ENCODE measurements around the gene SVIL. TPM values are rescaled to one million over a fixed set of nuclear protein-coding genes. Genes with fewer than 3 reads are reported as not detected.
A peak's percentile ranks its signal among the peaks of the same experiment; 100 is the strongest.

Gene SVIL
- total and polyA plus RNA-seq, 4 donors, result 3.1 to 26.0 (median 9.4) TPM

DNA sequence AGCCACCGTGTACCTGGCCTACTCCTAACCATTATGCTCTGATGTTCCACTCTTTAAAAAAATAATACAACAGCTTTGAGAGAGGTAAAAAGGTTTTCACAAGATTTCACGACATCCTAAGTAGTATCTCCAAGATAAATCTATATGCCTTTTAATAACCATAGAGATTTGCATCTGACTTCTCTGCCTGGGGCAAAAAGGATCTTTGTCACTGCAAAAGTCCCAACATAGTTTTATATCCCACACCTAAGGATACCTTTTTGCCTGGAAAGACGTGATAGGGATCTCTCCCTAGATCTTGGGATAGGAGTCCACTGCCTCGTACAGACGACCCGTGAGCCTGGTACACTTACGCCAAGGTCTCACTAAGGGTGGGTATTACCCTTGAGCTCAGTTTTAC is 31.4 kb upstream of the SVIL start (continued):
- TF ChIP-seq ZBTB33 (IDR thresholded peaks at IDR 0.05), result no peak
- TF ChIP-seq YY1 (IDR thresholded peaks at IDR 0.05), result no peak
- no peak for TF ChIP-seq HNF4G (IDR thresholded peaks at IDR 0.05)
- TF ChIP-seq SP1 (IDR thresholded peaks at IDR 0.05), result no peak
- TF ChIP-seq TAF1 (conservative IDR thresholded peaks at IDR 0.05), result no peak
- no peak for TF ChIP-seq RXRA (IDR thresholded peaks at IDR 0.05)
- TF ChIP-seq GABPA (IDR thresholded peaks at IDR 0.05 in 1 of 2, conservative IDR thresholded peaks at IDR 0.05 in 1 of 2), result no peak
- TF ChIP-seq, protein P1, sequence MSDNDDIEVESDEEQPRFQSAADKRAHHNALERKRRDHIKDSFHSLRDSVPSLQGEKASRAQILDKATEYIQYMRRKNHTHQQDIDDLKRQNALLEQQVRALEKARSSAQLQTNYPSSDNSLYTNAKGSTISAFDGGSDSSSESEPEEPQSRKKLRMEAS (IDR thresholded peaks at IDR 0.05), result no peak
- no peak for TF ChIP-seq FOXA1 (IDR thresholded peaks at IDR 0.05)

DNA sequence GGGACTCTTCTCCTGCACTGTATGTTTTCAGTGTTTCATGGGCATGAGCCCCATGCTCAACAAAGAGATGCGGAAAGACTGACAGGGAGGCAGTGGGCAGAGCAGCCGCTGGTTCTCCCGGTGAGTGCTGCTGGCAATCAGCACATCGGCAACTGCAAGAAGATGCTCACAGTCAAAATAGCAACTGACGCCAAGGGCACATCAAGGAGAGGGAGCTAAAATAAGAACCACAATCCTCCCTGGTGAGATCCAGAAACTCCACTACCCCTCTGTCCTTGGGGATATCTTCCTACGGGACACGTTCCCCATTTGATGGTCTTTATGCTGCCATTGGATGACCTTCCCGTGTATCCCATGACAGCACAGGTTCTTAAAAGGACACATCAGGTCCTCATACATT is 28.9 kb upstream of the SVIL start:
- Histone ChIP-seq H3K9me3 (ENCODE audit: control insufficient read depth in 4 of 4, low read length in 3 of 4) (no peaks in the 10 kb centered on the region), H3K27ac (ENCODE audit: low read depth in 1 of 2, low read length in 2 of 2) (no peak overlapping the region), H3K4me3 (ENCODE audit: low read depth in 1 of 3, low read length in 3 of 3) (no peak overlapping the region), H3K4me1 (ENCODE audit: control insufficient read depth in 4 of 4, insufficient read depth in 4 of 4, low read length in 3 of 4) (no peaks in the 10 kb centered on the region), H3K36me3 (ENCODE audit: control insufficient read depth in 4 of 4, insufficient read depth in 3 of 4, low read depth in 1 of 4, low read length in 3 of 4) (peaks cover 0 to 1% (median 0%) of the 10 kb centered on the region in 4 donors), H3K27me3 (ENCODE audit: control insufficient read depth in 4 of 4, insufficient read depth in 4 of 4, low read length in 3 of 4) (no peaks in the 10 kb centered on the region), H3K9ac (ENCODE audit: low read depth in 1 of 2, low read length in 2 of 2) (no peak overlapping the region)
- TF ChIP-seq, protein P1 (IDR thresholded peaks at IDR 0.05), result no peak
- TF ChIP-seq HNF4G (IDR thresholded peaks at IDR 0.05), result no peak
- no peak for DNase-seq (ENCODE audit: low spot score)
- 99% methylated on average over 8 of the region's 8 CpGs for WGBS

GRCh38 chr10:29658984-29659965 is 24.5 kb upstream of the SVIL start:
- no peaks in the 10 kb centered on the region for H3K27me3 ChIP-seq (ENCODE audit: control insufficient read depth in 4 of 4, insufficient read depth in 4 of 4, low read length in 3 of 4)
- H3K4me3 ChIP-seq (ENCODE audit: low read depth in 1 of 3, low read length in 3 of 3), result no peak overlapping the region
- 58% methylated on average over 10 of the region's 10 CpGs for WGBS
- DNase-seq (ENCODE audit: low spot score), result no peak
- H3K36me3 ChIP-seq (ENCODE audit: control insufficient read depth in 4 of 4, insufficient read depth in 3 of 4, low read depth in 1 of 4, low read length in 3 of 4), result peaks cover 0 to 17% (median 8%) of the 10 kb centered on the region in 4 donors
- peaks cover 0 to 3% (median 0%) of the 10 kb centered on the region in 4 donors for H3K9me3 ChIP-seq (ENCODE audit: control insufficient read depth in 4 of 4, low read length in 3 of 4)
- no peaks in the 10 kb centered on the region for H3K4me1 ChIP-seq (ENCODE audit: control insufficient read depth in 4 of 4, insufficient read depth in 4 of 4, low read length in 3 of 4)
- H3K9ac ChIP-seq (ENCODE audit: low read depth in 1 of 2, low read length in 2 of 2), result no peak overlapping the region
- H3K27ac ChIP-seq (ENCODE audit: low read depth in 1 of 2, low read length in 2 of 2), result peak overlapping the region; percentile 38 to 43
- TF ChIP-seq SP1 (IDR thresholded peaks at IDR 0.05) (no peak), RXRA (IDR thresholded peaks at IDR 0.05) (no peak), ZBTB33 (IDR thresholded peaks at IDR 0.05) (no peak), HNF4A (conservative IDR thresholded peaks at IDR 0.05) (no peak), TAF1 (conservative IDR thresholded peaks at IDR 0.05) (no peak), JUND (IDR thresholded peaks at IDR 0.05) (peak; percentile 16 to 43), FOXA1 (IDR thresholded peaks at IDR 0.05) (no peak), RAD21 (IDR thresholded peaks at IDR 0.05) (no peak), NR2F2 (IDR thresholded peaks at IDR 0.05) (peak; percentile 10), GABPA (IDR thresholded peaks at IDR 0.05 in 1 of 2, conservative IDR thresholded peaks at IDR 0.05 in 1 of 2) (no peak), YY1 (IDR thresholded peaks at IDR 0.05) (no peak), FOXA2 (IDR thresholded peaks at IDR 0.05) (no peak)
- TF ChIP-seq, protein P2, sequence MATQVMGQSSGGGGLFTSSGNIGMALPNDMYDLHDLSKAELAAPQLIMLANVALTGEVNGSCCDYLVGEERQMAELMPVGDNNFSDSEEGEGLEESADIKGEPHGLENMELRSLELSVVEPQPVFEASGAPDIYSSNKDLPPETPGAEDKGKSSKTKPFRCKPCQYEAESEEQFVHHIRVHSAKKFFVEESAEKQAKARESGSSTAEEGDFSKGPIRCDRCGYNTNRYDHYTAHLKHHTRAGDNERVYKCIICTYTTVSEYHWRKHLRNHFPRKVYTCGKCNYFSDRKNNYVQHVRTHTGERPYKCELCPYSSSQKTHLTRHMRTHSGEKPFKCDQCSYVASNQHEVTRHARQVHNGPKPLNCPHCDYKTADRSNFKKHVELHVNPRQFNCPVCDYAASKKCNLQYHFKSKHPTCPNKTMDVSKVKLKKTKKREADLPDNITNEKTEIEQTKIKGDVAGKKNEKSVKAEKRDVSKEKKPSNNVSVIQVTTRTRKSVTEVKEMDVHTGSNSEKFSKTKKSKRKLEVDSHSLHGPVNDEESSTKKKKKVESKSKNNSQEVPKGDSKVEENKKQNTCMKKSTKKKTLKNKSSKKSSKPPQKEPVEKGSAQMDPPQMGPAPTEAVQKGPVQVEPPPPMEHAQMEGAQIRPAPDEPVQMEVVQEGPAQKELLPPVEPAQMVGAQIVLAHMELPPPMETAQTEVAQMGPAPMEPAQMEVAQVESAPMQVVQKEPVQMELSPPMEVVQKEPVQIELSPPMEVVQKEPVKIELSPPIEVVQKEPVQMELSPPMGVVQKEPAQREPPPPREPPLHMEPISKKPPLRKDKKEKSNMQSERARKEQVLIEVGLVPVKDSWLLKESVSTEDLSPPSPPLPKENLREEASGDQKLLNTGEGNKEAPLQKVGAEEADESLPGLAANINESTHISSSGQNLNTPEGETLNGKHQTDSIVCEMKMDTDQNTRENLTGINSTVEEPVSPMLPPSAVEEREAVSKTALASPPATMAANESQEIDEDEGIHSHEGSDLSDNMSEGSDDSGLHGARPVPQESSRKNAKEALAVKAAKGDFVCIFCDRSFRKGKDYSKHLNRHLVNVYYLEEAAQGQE (IDR thresholded peaks at IDR 0.05), result no peak
- TF ChIP-seq, protein P1 (IDR thresholded peaks at IDR 0.05), result no peak
- TF ChIP-seq, protein P3, sequence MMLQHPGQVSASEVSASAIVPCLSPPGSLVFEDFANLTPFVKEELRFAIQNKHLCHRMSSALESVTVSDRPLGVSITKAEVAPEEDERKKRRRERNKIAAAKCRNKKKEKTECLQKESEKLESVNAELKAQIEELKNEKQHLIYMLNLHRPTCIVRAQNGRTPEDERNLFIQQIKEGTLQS (IDR thresholded peaks at IDR 0.05), result no peak
- TF ChIP-seq, protein P4, sequence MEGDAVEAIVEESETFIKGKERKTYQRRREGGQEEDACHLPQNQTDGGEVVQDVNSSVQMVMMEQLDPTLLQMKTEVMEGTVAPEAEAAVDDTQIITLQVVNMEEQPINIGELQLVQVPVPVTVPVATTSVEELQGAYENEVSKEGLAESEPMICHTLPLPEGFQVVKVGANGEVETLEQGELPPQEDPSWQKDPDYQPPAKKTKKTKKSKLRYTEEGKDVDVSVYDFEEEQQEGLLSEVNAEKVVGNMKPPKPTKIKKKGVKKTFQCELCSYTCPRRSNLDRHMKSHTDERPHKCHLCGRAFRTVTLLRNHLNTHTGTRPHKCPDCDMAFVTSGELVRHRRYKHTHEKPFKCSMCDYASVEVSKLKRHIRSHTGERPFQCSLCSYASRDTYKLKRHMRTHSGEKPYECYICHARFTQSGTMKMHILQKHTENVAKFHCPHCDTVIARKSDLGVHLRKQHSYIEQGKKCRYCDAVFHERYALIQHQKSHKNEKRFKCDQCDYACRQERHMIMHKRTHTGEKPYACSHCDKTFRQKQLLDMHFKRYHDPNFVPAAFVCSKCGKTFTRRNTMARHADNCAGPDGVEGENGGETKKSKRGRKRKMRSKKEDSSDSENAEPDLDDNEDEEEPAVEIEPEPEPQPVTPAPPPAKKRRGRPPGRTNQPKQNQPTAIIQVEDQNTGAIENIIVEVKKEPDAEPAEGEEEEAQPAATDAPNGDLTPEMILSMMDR (IDR thresholded peaks at IDR 0.05; ENCODE audit: low read depth, low read length, missing input control), result no peak
